Hepatocyte (in vitro differentiated cells): Measurements from ENCODE around the gene RETNLB.

Source experiments
- EZH2 ChIP-seq: fragments of 200-600 bp; sonication (generic); IDR thresholded peaks from 2 replicates; pipeline ENCODE4 v1.6.1; 2016; ENCODE audit warnings: antibody characterized with exemption, mild to moderate bottlenecking, borderline replicate concordance
- EZH2phosphoT487 ChIP-seq: fragments of 200-600 bp; sonication (generic); IDR thresholded peaks from one replicate; pipeline ENCODE4 v1.6.1; 2018; ENCODE audit warnings: antibody characterized with exemption, mild to moderate bottlenecking, low read depth, moderate library complexity; ENCODE audit not compliant: unreplicated experiment, severe bottlenecking
- TF ChIP-seq, protein P1 (sequence below): fragments of 200-600 bp; sonication (generic); IDR thresholded peaks from 2 replicates; pipeline ENCODE4 v1.5.1; 2016; ENCODE audit warnings: antibody characterized with exemption, mild to moderate bottlenecking; ENCODE audit not compliant: poor library complexity

DNA sequence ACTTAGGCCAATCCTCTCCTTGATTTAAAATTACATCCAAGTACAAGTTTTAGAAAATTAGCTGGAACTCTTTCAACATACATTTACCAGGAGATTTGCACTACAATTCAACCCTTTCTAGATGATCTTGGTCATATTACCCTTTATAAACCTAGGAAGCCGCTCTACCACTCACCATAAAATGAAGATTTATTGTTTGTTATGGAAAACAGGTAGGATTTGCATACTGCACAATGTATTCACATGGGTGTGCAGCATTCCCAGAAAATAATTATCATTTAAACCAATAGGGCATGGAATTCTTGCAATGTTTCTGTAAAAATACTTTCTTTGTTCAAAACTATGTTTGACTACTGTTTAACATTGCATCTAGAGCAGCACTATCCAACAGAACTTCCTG is 18.4 kb upstream of the RETNLB start:
- TF ChIP-seq, protein P1, sequence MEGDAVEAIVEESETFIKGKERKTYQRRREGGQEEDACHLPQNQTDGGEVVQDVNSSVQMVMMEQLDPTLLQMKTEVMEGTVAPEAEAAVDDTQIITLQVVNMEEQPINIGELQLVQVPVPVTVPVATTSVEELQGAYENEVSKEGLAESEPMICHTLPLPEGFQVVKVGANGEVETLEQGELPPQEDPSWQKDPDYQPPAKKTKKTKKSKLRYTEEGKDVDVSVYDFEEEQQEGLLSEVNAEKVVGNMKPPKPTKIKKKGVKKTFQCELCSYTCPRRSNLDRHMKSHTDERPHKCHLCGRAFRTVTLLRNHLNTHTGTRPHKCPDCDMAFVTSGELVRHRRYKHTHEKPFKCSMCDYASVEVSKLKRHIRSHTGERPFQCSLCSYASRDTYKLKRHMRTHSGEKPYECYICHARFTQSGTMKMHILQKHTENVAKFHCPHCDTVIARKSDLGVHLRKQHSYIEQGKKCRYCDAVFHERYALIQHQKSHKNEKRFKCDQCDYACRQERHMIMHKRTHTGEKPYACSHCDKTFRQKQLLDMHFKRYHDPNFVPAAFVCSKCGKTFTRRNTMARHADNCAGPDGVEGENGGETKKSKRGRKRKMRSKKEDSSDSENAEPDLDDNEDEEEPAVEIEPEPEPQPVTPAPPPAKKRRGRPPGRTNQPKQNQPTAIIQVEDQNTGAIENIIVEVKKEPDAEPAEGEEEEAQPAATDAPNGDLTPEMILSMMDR = no peak
- no peak for TF ChIP-seq EZH2phosphoT487
- TF ChIP-seq EZH2 = no peak
